GM12878 (cell line): Measurements from ENCODE around the gene BFSP2. TPM values are rescaled to one million over a fixed set of nuclear protein-coding genes. Genes with fewer than 3 reads are reported as not detected.

Source experiments
- ATAC-seq: fragments of 200-7000 bp; cut with Tn5 transposase; 3 replicates; pipeline ENCODE4 v1.9.1; 2020; ENCODE audit warnings: mild to moderate bottlenecking, moderate library complexity
- BruUV-seq: library from RNA; stranded (reverse); fragments of 400-500 nt; replicated peaks from 2 replicates; lab custom pipeline; 2021; lab: Mats Ljungman, UMichigan
- CTCF ChIA-PET: fragments of 300-600 bp; sonication (Branson Sonifier 250); formaldehyde crosslinking; extraction: SDS; loops from one replicate; lab custom pipeline; 2021; ENCODE audit warnings: inconsistent platforms; lab: Yijun Ruan, JAX
- POLR2A ChIA-PET: fragments of 350-600 bp; formaldehyde crosslinking; extraction: SDS; loops from one replicate; lab custom pipeline; 2021; ENCODE audit warnings: inconsistent platforms; lab: Charles Lee
- RAD21 ChIA-PET: fragments of 300-600 bp; sonication (Branson Sonifier 250); formaldehyde crosslinking; loops from one replicate; lab custom pipeline; 2023; ENCODE audit warnings: antibody characterized with exemption; ENCODE audit not compliant: unreplicated experiment; lab: Charles Lee
- SMC1A ChIA-PET: fragments of 300-600 bp; sonication (Branson Sonifier 250); formaldehyde crosslinking; loops from one replicate; lab custom pipeline; 2023; ENCODE audit not compliant: unreplicated experiment, uncharacterized antibody; lab: Charles Lee
- DNase-seq: peaks from one replicate; pipeline ENCODE4 v3.0.0-alpha.2; 2011; ENCODE audit warnings: low read depth, low spot score
- FAIRE-seq: peaks from 3 replicates; lab custom pipeline; 2011; peaks lifted over from hg19 to GRCh38; lab: Jason Lieb, UNC
- H2AFZ ChIP-seq: 2 replicates; pipeline ENCODE4 v1.6.0; 2011; ENCODE audit warnings: low read depth, low read length, control low read depth; ENCODE audit not compliant: control insufficient read depth
- H3K27ac ChIP-seq: 2 replicates; pipeline ENCODE4 v1.5.1; 2011; ENCODE audit warnings: control low read depth; ENCODE audit not compliant: control insufficient read depth, insufficient read depth
- H3K27me3 ChIP-seq, 2 experiments: replicated peaks in 1 of 2; 2 replicates each; pipeline versions ENCODE4 v1.6.0 to v1.6.1; 2011; ENCODE audit warnings: low read length in 1 of 2; ENCODE audit not compliant: control insufficient read depth in 2 of 2, insufficient read depth in 2 of 2
- H3K36me3 ChIP-seq, 2 experiments: 2 replicates each; pipeline ENCODE4 v1.5.1; 2011; ENCODE audit warnings: low read length in 1 of 2; ENCODE audit not compliant: control insufficient read depth in 2 of 2, insufficient read depth in 2 of 2
- H3K4me1 ChIP-seq: 2 replicates; pipeline ENCODE4 v1.6.1; 2011; ENCODE audit warnings: mild to moderate bottlenecking, low read length, moderate library complexity, mixed read lengths; ENCODE audit not compliant: control insufficient read depth, insufficient read depth
- H3K4me2 ChIP-seq: 2 replicates; pipeline ENCODE4 v1.6.0; 2011; ENCODE audit warnings: control low read depth; ENCODE audit not compliant: control insufficient read depth, insufficient read depth
- H3K4me3 ChIP-seq: fragments of 200-600 bp; sonication (generic); 2 replicates; pipeline ENCODE4 v1.5.1; 2016
- H3K79me2 ChIP-seq: 2 replicates; pipeline ENCODE4 v1.6.0; 2011; ENCODE audit warnings: low read length; ENCODE audit not compliant: control insufficient read depth, insufficient read depth
- H3K9ac ChIP-seq: 2 replicates; pipeline ENCODE4 v1.8.0; 2011; ENCODE audit warnings: low read length, control low read depth, mixed read lengths; ENCODE audit not compliant: control insufficient read depth, insufficient read depth
- H3K9me3 ChIP-seq: replicated peaks from 3 replicates; pipeline ENCODE4 v1.5.1; 2011; ENCODE audit warnings: mild to moderate bottlenecking, low read length; ENCODE audit not compliant: control insufficient read depth, insufficient read depth
- H4K20me1 ChIP-seq: 2 replicates; pipeline ENCODE4 v1.6.0; 2011; ENCODE audit not compliant: control insufficient read depth, insufficient read depth
- ASH2L ChIP-seq: fragments of 300-600, 200-600 bp; sonication (generic); IDR thresholded peaks from 2 replicates; pipeline ENCODE4 v1.6.1; 2017; ENCODE audit warnings: low read depth, mild to moderate bottlenecking, borderline replicate concordance
- BCL3 ChIP-seq: IDR thresholded peaks from 2 replicates; pipeline ENCODE4 v1.6.1; 2011; ENCODE audit warnings: borderline replicate concordance, low read depth, mild to moderate bottlenecking, moderate library complexity, low read length; ENCODE audit not compliant: insufficient read depth, poor library complexity, severe bottlenecking
- BHLHE40 ChIP-seq, 2 experiments: fragments of 450-650 bp in 1 of 2; IDR thresholded peaks; 2 replicates each; pipeline ENCODE4 v1.6.1; 2011 to 2017; ENCODE audit warnings: low read depth in 2 of 2, borderline replicate concordance in 1 of 2, improper control_type of control experiment in 1 of 2, low read length in 1 of 2, mild to moderate bottlenecking in 1 of 2
- CBFB ChIP-seq: IDR thresholded peaks from 2 replicates; pipeline ENCODE4 v1.6.1; 2016; ENCODE audit warnings: antibody characterized with exemption, low read depth
- CEBPB ChIP-seq, 2 experiments: fragments of 150-350 bp in 1 of 2; IDR thresholded peaks; 2 replicates each; pipeline ENCODE4 v1.6.1; 2012 to 2014; ENCODE audit warnings: low read depth in 2 of 2, low read length in 2 of 2, borderline replicate concordance in 1 of 2, inconsistent platforms in 1 of 2
- CTCF ChIP-seq, 3 experiments: IDR thresholded peaks in 2 of 3; conservative IDR thresholded peaks in 1 of 3; 2 replicates each; pipeline ENCODE4 v1.5.1; 2011; ENCODE audit warnings: low read depth in 3 of 3, low read length in 3 of 3, mild to moderate bottlenecking in 3 of 3, control low read depth in 2 of 3, moderate library complexity in 2 of 3, inconsistent platforms in 1 of 3, mixed read lengths in 1 of 3; ENCODE audit not compliant: control insufficient read depth in 2 of 3, insufficient read depth in 1 of 3; ENCODE audit errors: extremely low read depth in 1 of 3
- EED ChIP-seq: sonication (generic); IDR thresholded peaks from 2 replicates; pipeline ENCODE4 v1.6.1; 2016; ENCODE audit warnings: antibody characterized with exemption, low read depth
- ESRRA ChIP-seq: IDR thresholded peaks from 2 replicates; pipeline ENCODE4 v1.6.1; 2012; ENCODE audit warnings: mild to moderate bottlenecking, low read length, improper control_type of control experiment
- FOXM1 ChIP-seq: IDR thresholded peaks from 2 replicates; pipeline ENCODE4 v1.6.1; 2012; ENCODE audit warnings: low read depth, mild to moderate bottlenecking, inconsistent platforms, low read length, moderate library complexity
- HDAC2 ChIP-seq: fragments of 200-600 bp; sonication (generic); IDR thresholded peaks from 2 replicates; pipeline ENCODE4 v1.6.1; 2017
- RCOR1 ChIP-seq: conservative IDR thresholded peaks from 2 replicates; pipeline ENCODE4 v1.6.1; 2012; ENCODE audit warnings: low read depth, low read length, improper control_type of control experiment
- STAT3 ChIP-seq: IDR thresholded peaks from 2 replicates; pipeline ENCODE4 v1.6.1; 2011; ENCODE audit warnings: low read depth, low read length, improper control_type of control experiment
- TCF12 ChIP-seq: IDR thresholded peaks from 2 replicates; pipeline ENCODE4 v1.6.1; 2011; ENCODE audit warnings: low read depth, mild to moderate bottlenecking, low read length
- ZBTB33 ChIP-seq: fragments of 450-650 bp; IDR thresholded peaks from 2 replicates; pipeline ENCODE4 v1.6.1; 2017; ENCODE audit warnings: mild to moderate bottlenecking
- ZNF384 ChIP-seq: IDR thresholded peaks from 2 replicates; pipeline ENCODE4 v1.6.1; 2012; ENCODE audit warnings: low read depth, mild to moderate bottlenecking, low read length, improper control_type of control experiment, borderline replicate concordance
- WGBS: methylation state at CpG from one replicate; pipeline ENCODE4 v1.1.6; 2016; ENCODE audit warnings: low lambda C conversion rate; ENCODE audit not compliant: insufficient replicate concordance, insufficient coverage; ENCODE audit errors: missing lambda C conversion rate; 5-methylcytosine and 5-hydroxymethylcytosine counted together
- in situ Hi-C: fragments of 300-500 bp; cut with MboI; formaldehyde crosslinking; loops from 9 replicates; pipeline ENCODE4 v1.14.3; 2018; ENCODE audit warnings: mixed read lengths
- intact Hi-C: fragments of 100-400 bp; cut with micrococcal nuclease; formaldehyde crosslinking; loops from one replicate; pipeline ENCODE4 v1.14.2; 2022; ENCODE audit not compliant: unreplicated experiment
- polyA plus RNA-seq, 11 experiments: library from polyadenylated mRNA; depleted of rRNA in 4 of 11; unstranded in 6 of 11; stranded (reverse) in 5 of 11; fragments of >200 nt; fragmentation: Nextera tagmentation in 4 of 11; fragmentation: Illumina TruSeq in 1 of 11; extraction: Ambion mirVana in 4 of 11; extraction: Trizol in 1 of 11; gene quantifications; 1 replicate in 1 of 11; 2 replicates in 10 of 11; pipeline versions ENCODE4 v1.2.1 to v1.2.3, GENCODE V29; 2011 to 2016; ENCODE audit warnings: inconsistent platforms in 2 of 11, missing spikeins in 2 of 11, low read depth in 1 of 11
- total RNA-seq, 4 experiments: library from RNA; depleted of rRNA in 3 of 4; stranded (reverse); fragments of >200 nt in 3 of 4; fragmentation: Illumina TruSeq in 1 of 4; extraction: Trizol in 1 of 4; gene quantifications; 2 replicates each; pipeline versions ENCODE4 v1.2.1 to v1.2.3, GENCODE V29; 2013 to 2021

The BFSP2 gene
- total and polyA plus RNA-seq, 10 of the 15 experiments (the other 5 are each of a cell fraction or from before 2014, with no cell fraction given), result 1.5 to 20.4 (median 7.3) TPM

- no peak overlapping the region for H3K4me2 ChIP-seq
- H3K4me1 ChIP-seq, result no peaks in the 10 kb centered on the region
- 45% methylated on average over 4 of the region's 4 CpGs for WGBS
- POLR2A ChIA-PET, result no interaction called here
- no peaks in the 10 kb centered on the region for H3K9me3 ChIP-seq
- peaks cover 2% of the 10 kb centered on the region; the same call in 1 of the 2 replicates for H4K20me1 ChIP-seq
- no peaks in the 10 kb centered on the region; a peak in 1 of 4 replicates for H3K27me3 ChIP-seq
- no peak for ATAC-seq
- no peak for DNase-seq
- H3K4me3 ChIP-seq, result no peak overlapping the region
- in situ Hi-C loops (no loop called here), intact Hi-C loops (no loop called here)
- H2AFZ ChIP-seq, result no peak overlapping the region
- H3K9ac ChIP-seq, result no peak overlapping the region
- no peak overlapping the region for H3K27ac ChIP-seq
- no peak for FAIRE-seq
- no TSS peak for BruUV-seq
- TF ChIP-seq CEBPB (IDR thresholded peaks at IDR 0.05; ENCODE audit: borderline replicate concordance in 1 of 2, low read depth in 2 of 2, low read length in 2 of 2), result no peak
- no peak for TF ChIP-seq ASH2L
- no peak for TF ChIP-seq ESRRA
- no peak for TF ChIP-seq STAT3
- TF ChIP-seq HDAC2, result no peak
- no peak for TF ChIP-seq EED
- TF ChIP-seq BCL3, result no peak
- no peak for TF ChIP-seq BHLHE40 (IDR thresholded peaks at IDR 0.05; ENCODE audit: borderline replicate concordance in 1 of 2, low read depth in 2 of 2, low read length in 1 of 2)
- TF ChIP-seq TCF12, result no peak
- TF ChIP-seq RCOR1, result no peak
- no peak for TF ChIP-seq CBFB
- TF ChIP-seq CTCF (IDR thresholded peaks at IDR 0.05 in 2 of 3, conservative IDR thresholded peaks at IDR 0.05 in 1 of 3; ENCODE audit: control insufficient read depth in 2 of 3, extremely low read depth in 1 of 3, insufficient read depth in 1 of 3, low read depth in 3 of 3, low read length in 3 of 3), result no peak
- no peak for TF ChIP-seq ZNF384
- TF ChIP-seq FOXM1, result no peak
- no peak for TF ChIP-seq ZBTB33
- TF ChIP-seq, all 136 proteins: peak for 0
- ChIA-PET SMC1A (interaction anchor here (1.2 to 2.0 kb wide), 3 partner anchors 9 to 23 kb away, joined by 3 to 6 read pairs (median 4); no protein-coding TSS in a partner anchor), CTCF (interaction anchor here (1.1 to 2.2 kb wide), 4 partner anchors 12 to 634 kb away, joined by 3 to 9 read pairs (median 4); no protein-coding TSS in a partner anchor), RAD21 (interaction anchor here (0.9 kb wide), 1 partner anchor 322 kb away, joined by 3 read pairs; no protein-coding TSS in a partner anchor)
- Histone ChIP-seq H3K79me2 (no peaks in the 10 kb centered on the region), H3K36me3 (no peaks in the 10 kb centered on the region)
Observed at GRCh38 chr3:133364704-133365103, 35.2 kb upstream of the BFSP2 start.
